22Rv1 (cell line): Measurements from ENCODE around the gene HOMER3.

Source experiments
- CTCF ChIP-seq: fragments of 450-650 bp; IDR thresholded peaks from 2 replicates; pipeline ENCODE4 v1.5.1; 2017; ENCODE audit warnings: mild to moderate bottlenecking
- ZFX ChIP-seq: fragments of 450-650 bp; IDR thresholded peaks from 2 replicates; pipeline ENCODE4 v1.6.1; 2017; ENCODE audit warnings: antibody characterized with exemption, borderline replicate concordance

GRCh38 chr19:18984251-18984650, 43.2 kb upstream of the HOMER3 start:
- TF ChIP-seq CTCF (no peak), ZFX (no peak)
